Transverse colon (tissue), 4 donors: ENCODE measurements around the gene MRFAP1. TPM values are rescaled to one million over a fixed set of nuclear protein-coding genes. Genes with fewer than 3 reads are reported as not detected.

Source experiments
- DNase-seq: peaks from one replicate; pipeline ENCODE4 v3.0.0-alpha.2; 2019
- H3K27ac ChIP-seq, 4 donors: fragments of 200-600 bp; sonication (generic); 2 replicates each; pipeline ENCODE4 v1.5.1; 2016 to 2018; ENCODE audit warnings: inconsistent platforms in 4 of 4
- H3K27me3 ChIP-seq: fragments of 200-600 bp; sonication (generic); 2 replicates; pipeline ENCODE4 v1.5.1; 2017; ENCODE audit warnings: inconsistent platforms
- H3K36me3 ChIP-seq, 4 donors: fragments of 200-600 bp; sonication (generic); 2 replicates each; pipeline ENCODE4 v1.5.1; 2017 to 2019; ENCODE audit warnings: inconsistent platforms in 4 of 4
- H3K4me1 ChIP-seq, 4 donors: fragments of 200-600 bp; sonication (generic); 2 replicates each; pipeline ENCODE4 v1.5.1; 2017 to 2020; ENCODE audit warnings: inconsistent platforms in 4 of 4
- H3K4me3 ChIP-seq, 4 donors: fragments of 200-600 bp; sonication (generic); 1 replicate in 1 of 4; 2 replicates in 3 of 4; pipeline versions ENCODE4 v1.5.1 to v1.6.1; 2017 to 2019; ENCODE audit warnings: inconsistent platforms in 4 of 4
- H3K9me3 ChIP-seq, 2 donors: fragments of 200-600 bp; sonication (generic); 2 replicates each; pipeline ENCODE4 v1.5.1; 2017 to 2019; ENCODE audit warnings: inconsistent platforms in 2 of 2
- EP300 ChIP-seq: sonication (generic); formaldehyde crosslinking; IDR thresholded peaks from one replicate; pipeline ENCODE4 v1.6.1; 2017; ENCODE audit warnings: antibody characterized with exemption, low read depth
- POLR2A ChIP-seq: fragments of 450-650 bp; IDR thresholded peaks from one replicate; pipeline ENCODE4 v1.6.1; 2016; ENCODE audit warnings: antibody characterized with exemption, mild to moderate bottlenecking, moderate library complexity
- POLR2AphosphoS5 ChIP-seq, 3 donors: sonication (generic); formaldehyde crosslinking; IDR thresholded peaks; one replicate each; pipeline ENCODE4 v1.6.1; 2016; ENCODE audit warnings: antibody characterized with exemption in 3 of 3
- WGBS, 2 donors: methylation state at CpG; one replicate each; pipeline ENCODE4 v1.1.5; 2018; ENCODE audit warnings: low coverage in 1 of 2; 5-methylcytosine and 5-hydroxymethylcytosine counted together
- in situ Hi-C, 4 donors: fragments of 200-750 bp; cut with MboI; loops; one replicate each; pipeline versions ENCODE4 v1.15.0 to v1.15.1; 2017; ENCODE audit warnings: low sequenced_read_pairs in 3 of 4, low pct_ligation_motif_present in 1 of 4, low pct_unique_long_range_greater_than_20kb in 1 of 4
- intact Hi-C: fragments of 100-400 bp; cut with DNase I; formaldehyde crosslinking; loops from one replicate; pipeline ENCODE4 v1.15.1; 2023; ENCODE audit warnings: low total_unique reads
- total RNA-seq, 4 donors: library from RNA; depleted of rRNA; stranded (reverse); fragments of >200 nt; gene quantifications; one replicate each; pipeline ENCODE4 v1.1.0, GENCODE V29; 2016
- TF ChIP-seq, protein P1 (sequence below), 5 experiments: fragments of 200-600 bp in 3 of 5; fragments of 450-650 bp in 2 of 5; sonication (generic) in 3 of 5; IDR thresholded peaks; 1 replicate in 2 of 5; 2 replicates in 3 of 5; pipeline ENCODE4 v1.5.1; 2016 to 2017; ENCODE audit warnings: antibody characterized with exemption in 5 of 5, inconsistent platforms in 3 of 5, mild to moderate bottlenecking in 2 of 5, moderate library complexity in 1 of 5

The MRFAP1 gene
- total RNA-seq, 4 donors from 2014 or later: 96.3 to 229 (median 125) TPM

DNA sequence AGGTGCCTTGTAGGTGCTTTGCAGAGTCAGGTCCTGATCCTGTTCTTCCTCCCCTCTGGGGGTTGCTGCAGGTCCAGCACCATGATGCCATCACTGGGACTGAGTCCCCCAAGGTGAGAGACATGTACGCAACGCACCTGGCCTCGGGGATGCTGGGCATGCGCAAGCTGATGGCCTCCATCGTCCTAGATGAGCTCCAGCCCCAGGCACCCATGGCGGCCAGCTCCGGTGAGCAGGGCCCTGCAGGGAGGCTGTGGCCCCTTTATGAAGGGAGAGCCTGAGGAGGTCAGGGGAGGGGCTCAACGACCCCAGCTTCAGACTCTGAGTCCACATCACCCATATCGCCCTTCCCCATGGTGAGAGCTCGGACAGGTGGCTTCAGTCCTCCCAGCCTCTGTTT is 42.4 kb upstream of the MRFAP1 start:
- DNase-seq: no peak
- Histone ChIP-seq H3K27ac (no peak overlapping the region), H3K36me3 (peaks cover 0 to 18% (median 2%) of the 10 kb centered on the region in 4 donors), H3K27me3 (no peaks in the 10 kb centered on the region), H3K4me3 (no peak overlapping the region), H3K9me3 (no peaks in the 10 kb centered on the region), H3K4me1 (no peaks in the 10 kb centered on the region)
- 93% methylated on average over 10 of the region's 10 CpGs; no CpG with 5 or more reads in 1 of the 2 donors for WGBS, 2 donors
- intact Hi-C loops: no loop called here
- TF ChIP-seq POLR2AphosphoS5 (IDR thresholded peaks at IDR 0.05) (no peak), EP300 (no peak), POLR2A (no peak)
- TF ChIP-seq, protein P1, sequence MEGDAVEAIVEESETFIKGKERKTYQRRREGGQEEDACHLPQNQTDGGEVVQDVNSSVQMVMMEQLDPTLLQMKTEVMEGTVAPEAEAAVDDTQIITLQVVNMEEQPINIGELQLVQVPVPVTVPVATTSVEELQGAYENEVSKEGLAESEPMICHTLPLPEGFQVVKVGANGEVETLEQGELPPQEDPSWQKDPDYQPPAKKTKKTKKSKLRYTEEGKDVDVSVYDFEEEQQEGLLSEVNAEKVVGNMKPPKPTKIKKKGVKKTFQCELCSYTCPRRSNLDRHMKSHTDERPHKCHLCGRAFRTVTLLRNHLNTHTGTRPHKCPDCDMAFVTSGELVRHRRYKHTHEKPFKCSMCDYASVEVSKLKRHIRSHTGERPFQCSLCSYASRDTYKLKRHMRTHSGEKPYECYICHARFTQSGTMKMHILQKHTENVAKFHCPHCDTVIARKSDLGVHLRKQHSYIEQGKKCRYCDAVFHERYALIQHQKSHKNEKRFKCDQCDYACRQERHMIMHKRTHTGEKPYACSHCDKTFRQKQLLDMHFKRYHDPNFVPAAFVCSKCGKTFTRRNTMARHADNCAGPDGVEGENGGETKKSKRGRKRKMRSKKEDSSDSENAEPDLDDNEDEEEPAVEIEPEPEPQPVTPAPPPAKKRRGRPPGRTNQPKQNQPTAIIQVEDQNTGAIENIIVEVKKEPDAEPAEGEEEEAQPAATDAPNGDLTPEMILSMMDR (IDR thresholded peaks at IDR 0.05): no peak
- in situ Hi-C loops: no loop called here

DNA sequence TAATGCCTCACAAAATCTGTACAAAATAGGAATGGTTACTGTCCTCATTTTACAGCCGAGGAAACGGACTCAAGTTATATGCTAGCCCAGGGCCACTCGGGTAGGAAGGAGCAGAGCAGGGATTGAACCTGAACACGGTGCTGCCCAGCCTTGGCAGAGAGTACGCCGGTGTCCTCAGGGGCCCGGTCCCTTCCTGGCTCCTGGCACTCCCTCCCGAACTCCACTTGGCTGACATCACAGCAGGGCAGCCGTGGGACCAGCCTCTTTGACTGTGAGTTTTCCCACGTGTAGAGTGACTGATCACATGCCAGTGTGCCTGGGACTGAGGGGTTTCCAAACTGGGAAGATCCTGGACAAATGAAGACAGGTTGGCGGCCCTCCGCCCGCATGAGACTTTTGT is 41.8 kb upstream of the MRFAP1 start:
- intact Hi-C loops (no loop called here), in situ Hi-C loops (no loop called here)
- Histone ChIP-seq H3K27ac (no peak overlapping the region), H3K4me3 (no peak overlapping the region), H3K9me3 (no peaks in the 10 kb centered on the region), H3K36me3 (peaks cover 0 to 18% (median 2%) of the 10 kb centered on the region in 4 donors), H3K27me3 (no peaks in the 10 kb centered on the region), H3K4me1 (no peaks in the 10 kb centered on the region)
- TF ChIP-seq, protein P1 (IDR thresholded peaks at IDR 0.05): no peak
- TF ChIP-seq POLR2A: no peak
- no peak for TF ChIP-seq POLR2AphosphoS5 (IDR thresholded peaks at IDR 0.05)
- TF ChIP-seq EP300: no peak
- no peak for DNase-seq
- 87% methylated on average over 13 of the region's 13 CpGs; no CpG with 5 or more reads in 1 of the 2 donors for WGBS, 2 donors

DNA sequence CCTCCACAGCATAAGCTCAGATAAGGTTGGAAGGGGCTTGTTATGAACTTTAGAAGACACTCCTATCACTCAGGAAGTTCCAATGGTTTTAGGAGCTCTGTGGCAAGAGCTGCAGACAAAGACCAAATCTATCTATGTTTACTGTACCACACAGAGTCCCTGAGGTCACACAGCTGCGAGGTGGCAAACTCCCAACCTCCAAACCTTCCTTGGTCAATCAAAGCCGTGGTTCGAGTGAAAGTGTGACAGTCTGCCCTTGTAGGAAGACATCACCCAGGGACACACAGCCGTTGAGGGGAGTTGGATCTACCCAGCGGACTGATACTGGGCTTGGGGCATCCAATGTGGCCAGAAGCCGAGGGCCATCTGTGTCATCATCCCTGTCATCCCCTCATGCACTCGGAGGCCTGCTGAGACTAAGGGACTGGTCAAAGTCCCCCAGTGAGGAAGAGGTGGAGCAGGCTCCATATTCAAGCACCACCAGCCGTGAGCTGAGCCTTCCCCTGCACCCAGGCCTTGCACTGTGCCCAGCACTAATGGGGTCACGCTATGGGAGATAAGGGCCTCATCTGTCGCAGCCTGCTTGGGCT is 38.7 kb upstream of the MRFAP1 start:
- in situ Hi-C loops: no loop called here
- 92% methylated on average over 9 of the region's 10 CpGs; no CpG with 5 or more reads in 1 of the 2 donors for WGBS, 2 donors
- Histone ChIP-seq H3K4me3 (no peak overlapping the region), H3K4me1 (no peaks in the 10 kb centered on the region), H3K27ac (no peak overlapping the region), H3K27me3 (no peaks in the 10 kb centered on the region), H3K36me3 (peaks cover 0 to 28% (median 6%) of the 10 kb centered on the region in 4 donors), H3K9me3 (peaks cover 0 to 4% of the 10 kb centered on the region in 2 donors)
- TF ChIP-seq POLR2AphosphoS5 (IDR thresholded peaks at IDR 0.05): no peak
- TF ChIP-seq EP300: no peak
- TF ChIP-seq POLR2A: no peak
- TF ChIP-seq, protein P1 (IDR thresholded peaks at IDR 0.05): no peak
- intact Hi-C loops: no loop called here
- no peak for DNase-seq

DNA sequence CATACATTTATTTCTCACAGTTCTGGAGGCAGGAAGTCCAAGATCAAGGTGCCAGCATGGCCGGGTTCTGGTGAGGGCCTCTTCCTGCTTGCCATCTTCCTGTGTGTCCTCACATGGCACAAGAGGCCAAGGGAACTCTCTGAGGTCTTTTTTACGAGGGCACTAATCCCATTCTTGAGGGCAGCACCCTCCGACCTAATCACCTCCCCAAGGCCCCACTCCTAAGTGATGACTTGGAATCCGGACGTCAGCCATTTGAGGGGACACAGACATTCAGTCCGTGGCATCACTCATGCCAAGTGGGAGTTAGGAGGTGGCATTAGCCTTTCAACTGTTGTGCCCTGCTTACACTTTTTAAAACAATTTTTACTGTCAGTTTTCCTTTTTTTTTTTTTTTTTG is 38.2 kb upstream of the MRFAP1 start:
- H3K36me3 ChIP-seq: peaks cover 0 to 26% (median 6%) of the 10 kb centered on the region in 4 donors

More for the DNA sequence above, 38.2 kb upstream of the MRFAP1 start:
- intact Hi-C loops (no loop called here), in situ Hi-C loops (no loop called here)
- H3K4me3 ChIP-seq: no peak overlapping the region
- H3K27me3 ChIP-seq: no peaks in the 10 kb centered on the region
- peaks cover 0 to 4% of the 10 kb centered on the region in 2 donors for H3K9me3 ChIP-seq
- TF ChIP-seq POLR2A: no peak
- TF ChIP-seq, protein P1 (IDR thresholded peaks at IDR 0.05): no peak
- TF ChIP-seq POLR2AphosphoS5 (IDR thresholded peaks at IDR 0.05): no peak
- no peak for TF ChIP-seq EP300
- 89 to 100% methylated on average over 3 to 6 of the region's 6 CpGs for WGBS, 2 donors
- H3K27ac ChIP-seq: no peak overlapping the region
- H3K4me1 ChIP-seq: no peaks in the 10 kb centered on the region
- DNase-seq: no peak
